H1 (cell line): ENCODE data around the gene LANCL1. TPM values are rescaled to one million over a fixed set of nuclear protein-coding genes. Genes with fewer than 3 reads are reported as not detected.
A peak's percentile ranks its signal among the peaks of the same experiment; 100 is the strongest.

Experiments
- CTCF ChIA-PET: fragments of 300-600 bp; sonication (Branson Sonifier 250); formaldehyde crosslinking; loops from one replicate; lab custom pipeline; 2021; ENCODE audit not compliant: partially characterized antibody; lab: Charles Lee
- POLR2A ChIA-PET: fragments of 300-600 bp; sonication (Branson Sonifier 250); formaldehyde crosslinking; loops from one replicate; lab custom pipeline; 2021; ENCODE audit warnings: inconsistent platforms; ENCODE audit not compliant: partially characterized antibody; lab: Charles Lee
- DNase-seq, 2 experiments: peaks; one replicate each; pipeline versions ENCODE4 v3.0.0 to v3.0.0-alpha.2; 2010 to 2022; ENCODE audit warnings: low spot score in 2 of 2, low read depth in 1 of 2, mixed read lengths in 1 of 2
- FAIRE-seq: peaks from 2 replicates; lab custom pipeline; 2011; peaks lifted over from hg19 to GRCh38; lab: Jason Lieb, UNC
- H2AFZ ChIP-seq: 2 replicates; pipeline ENCODE4 v1.8.1; 2012; ENCODE audit warnings: low read length, inconsistent platforms
- H2AK5ac ChIP-seq: 2 replicates; pipeline ENCODE4 v1.6.1; 2013; ENCODE audit warnings: low read depth, low read length
- H2BK120ac ChIP-seq: replicated peaks from 2 replicates; pipeline ENCODE3; 2013; ENCODE audit warnings: low read depth, low read length, inconsistent platforms
- H2BK12ac ChIP-seq: 2 replicates; pipeline ENCODE4 v1.6.1; 2013; ENCODE audit warnings: low read depth, low read length
- H2BK15ac ChIP-seq: 2 replicates; pipeline ENCODE4 v1.6.1; 2013; ENCODE audit warnings: low read length
- H2BK20ac ChIP-seq: 2 replicates; pipeline ENCODE4 v1.6.1; 2013; ENCODE audit warnings: low read length
- H2BK5ac ChIP-seq: 2 replicates; pipeline ENCODE4 v1.6.1; 2013; ENCODE audit warnings: low read depth, low read length
- H3K14ac ChIP-seq: 2 replicates; pipeline ENCODE4 v1.6.1; 2013; ENCODE audit warnings: inconsistent platforms; ENCODE audit not compliant: insufficient read length
- H3K18ac ChIP-seq: 2 replicates; pipeline ENCODE4 v1.6.1; 2013; ENCODE audit warnings: low read length; ENCODE audit errors: extremely low read depth
- H3K23ac ChIP-seq: 2 replicates; pipeline ENCODE4 v1.6.1; 2013; ENCODE audit warnings: inconsistent platforms; ENCODE audit not compliant: insufficient read length
- H3K23me2 ChIP-seq: 2 replicates; pipeline ENCODE4 v1.6.1; 2013; ENCODE audit warnings: low read depth, low read length
- H3K27ac ChIP-seq: 2 replicates; pipeline ENCODE4 v1.6.1; 2011; ENCODE audit warnings: low read depth, low read length, inconsistent platforms
- H3K27me3 ChIP-seq, 4 experiments: replicated peaks in 1 of 4; 1 replicate in 1 of 4; 2 replicates in 3 of 4; pipeline versions ENCODE4 v1.6.1 to v1.8.1; 2011 to 2013; ENCODE audit warnings: low read length in 3 of 4, mild to moderate bottlenecking in 3 of 4, inconsistent platforms in 2 of 4, mixed read lengths in 2 of 4, moderate library complexity in 1 of 4; ENCODE audit not compliant: control insufficient read depth in 3 of 4, insufficient read depth in 3 of 4; ENCODE audit errors: extremely low read depth in 1 of 4
- H3K36me3 ChIP-seq, 4 experiments: 2 replicates each; pipeline versions ENCODE4 v1.6.1 to v1.8.1; 2011 to 2013; ENCODE audit warnings: mild to moderate bottlenecking in 4 of 4, low read length in 3 of 4, moderate library complexity in 2 of 4, control low read depth in 1 of 4, inconsistent platforms in 1 of 4; ENCODE audit not compliant: insufficient read depth in 4 of 4, control insufficient read depth in 2 of 4
- H3K4ac ChIP-seq: replicated peaks from 2 replicates; pipeline ENCODE3; 2013; ENCODE audit warnings: low read length, low read depth, mixed read lengths, inconsistent platforms; ENCODE audit not compliant: insufficient read length
- H3K4me1 ChIP-seq, 4 experiments: replicated peaks in 1 of 4; 1 replicate in 1 of 4; 2 replicates in 3 of 4; pipeline versions ENCODE4 v1.6.1 to v1.8.1; 2011 to 2013; ENCODE audit warnings: low read length in 3 of 4, inconsistent platforms in 2 of 4, mixed read lengths in 1 of 4; ENCODE audit not compliant: insufficient read depth in 4 of 4, control insufficient read depth in 3 of 4
- H3K4me2 ChIP-seq, 2 experiments: 2 replicates each; pipeline versions ENCODE4 v1.6.1 to v1.8.1; 2011 to 2013; ENCODE audit warnings: low read depth in 2 of 2, low read length in 2 of 2, control low read depth in 1 of 2, inconsistent platforms in 1 of 2, mild to moderate bottlenecking in 1 of 2; ENCODE audit not compliant: insufficient read depth in 1 of 2
- H3K4me3 ChIP-seq, 4 experiments: fragments of 200-600, 300-600 bp in 1 of 4; sonication (generic), shearing (Covaris generic), sonication (Bioruptor Twin) in 1 of 4; 2 replicates each; pipeline versions ENCODE4 v1.5.1 to v1.8.1; 2011 to 2016; ENCODE audit warnings: low read length in 4 of 4, low read depth in 3 of 4, control low read depth in 2 of 4, inconsistent platforms in 2 of 4, mild to moderate bottlenecking in 2 of 4, mixed read lengths in 1 of 4, moderate library complexity in 1 of 4; ENCODE audit not compliant: insufficient read depth in 2 of 4; ENCODE audit errors: extremely low read depth in 1 of 4
- H3K56ac ChIP-seq: replicated peaks from 2 replicates; pipeline ENCODE3; 2013; ENCODE audit warnings: low read depth, mild to moderate bottlenecking, mixed read lengths, low read length, inconsistent platforms; ENCODE audit not compliant: insufficient read length
- H3K79me1 ChIP-seq: 2 replicates; pipeline ENCODE4 v1.6.1; 2013; ENCODE audit warnings: low read depth, low read length, control low read depth
- H3K79me2 ChIP-seq, 2 experiments: 2 replicates each; pipeline versions ENCODE4 v1.6.1 to v1.8.1; 2012 to 2013; ENCODE audit warnings: low read length in 2 of 2, mild to moderate bottlenecking in 2 of 2, inconsistent platforms in 1 of 2; ENCODE audit not compliant: insufficient read depth in 2 of 2, control insufficient read depth in 1 of 2
- H3K9ac ChIP-seq, 4 experiments: replicated peaks in 1 of 4; 1 replicate in 1 of 4; 2 replicates in 3 of 4; pipeline versions ENCODE4 v1.6.1 to v1.8.1; 2011 to 2013; ENCODE audit warnings: low read depth in 3 of 4, low read length in 3 of 4, control low read depth in 2 of 4, mild to moderate bottlenecking in 2 of 4, moderate library complexity in 2 of 4, inconsistent platforms in 1 of 4; ENCODE audit errors: extremely low read depth in 1 of 4
- H3K9me3 ChIP-seq, 2 experiments: 2 replicates each; pipeline versions ENCODE4 v1.6.1 to v1.8.1; 2012 to 2013; ENCODE audit warnings: mild to moderate bottlenecking in 2 of 2, moderate library complexity in 2 of 2, control low read depth in 1 of 2, inconsistent platforms in 1 of 2, low read depth in 1 of 2, low read length in 1 of 2, mixed read lengths in 1 of 2; ENCODE audit not compliant: insufficient read depth in 2 of 2
- H4K20me1 ChIP-seq, 2 experiments: replicated peaks in 1 of 2; 2 replicates each; pipeline versions ENCODE3 to v1.8.1; 2011 to 2013; ENCODE audit warnings: inconsistent platforms in 2 of 2, low read length in 2 of 2, mild to moderate bottlenecking in 1 of 2; ENCODE audit not compliant: insufficient read depth in 2 of 2, control insufficient read depth in 1 of 2
- H4K5ac ChIP-seq: 2 replicates; pipeline ENCODE4 v1.6.1; 2013; ENCODE audit warnings: low read length, low read depth, mixed read lengths, inconsistent platforms; ENCODE audit not compliant: insufficient read length
- H4K8ac ChIP-seq: 2 replicates; pipeline ENCODE4 v1.8.0; 2013; ENCODE audit warnings: mild to moderate bottlenecking, moderate library complexity, low read length, inconsistent platforms; ENCODE audit not compliant: insufficient read depth; ENCODE audit errors: extremely low read depth
- H4K91ac ChIP-seq: replicated peaks from 2 replicates; pipeline ENCODE3; 2013; ENCODE audit warnings: low read length, mixed read lengths, inconsistent platforms; ENCODE audit not compliant: insufficient read length
- CREB1 ChIP-seq: IDR thresholded peaks from 2 replicates; pipeline ENCODE4 v1.6.1; 2012; ENCODE audit warnings: inconsistent platforms
- EP300 ChIP-seq, 2 experiments: IDR thresholded peaks; 1 replicate in 1 of 2; 2 replicates in 1 of 2; pipeline ENCODE4 v1.6.1; 2011 to 2012; ENCODE audit warnings: low read depth in 2 of 2, low read length in 2 of 2, mild to moderate bottlenecking in 2 of 2, borderline replicate concordance in 1 of 2, inconsistent platforms in 1 of 2, moderate library complexity in 1 of 2
- NANOG ChIP-seq: IDR thresholded peaks from 2 replicates; pipeline ENCODE4 v1.6.1; 2011; ENCODE audit warnings: low read length, low read depth, mild to moderate bottlenecking, inconsistent platforms; ENCODE audit not compliant: insufficient read depth, poor library complexity, severe bottlenecking
- POLR2A ChIP-seq, 2 experiments: IDR thresholded peaks; 1 replicate in 1 of 2; 2 replicates in 1 of 2; pipeline ENCODE4 v1.6.1; 2011; ENCODE audit warnings: low read depth in 2 of 2, low read length in 2 of 2, mild to moderate bottlenecking in 2 of 2; ENCODE audit errors: control extremely low read depth in 1 of 2
- POLR2AphosphoS5 ChIP-seq: IDR thresholded peaks from 2 replicates; pipeline ENCODE4 v1.6.1; 2011; ENCODE audit warnings: low read depth, low read length
- RFX5 ChIP-seq: IDR thresholded peaks from 2 replicates; pipeline ENCODE4 v1.6.1; 2011; ENCODE audit warnings: low read depth, low read length, improper control_type of control experiment, borderline replicate concordance
- TCF12 ChIP-seq: IDR thresholded peaks from 2 replicates; pipeline ENCODE4 v1.6.1; 2011; ENCODE audit warnings: low read depth, mild to moderate bottlenecking, low read length
- WGBS, 2 experiments: shearing (Covaris generic) in 1 of 2; methylation state at CpG; one replicate each; pipeline versions ENCODE4 v1.1.6 to v1.1.7; 2013 to 2015; ENCODE audit warnings: low lambda C conversion rate in 2 of 2, mixed read lengths in 2 of 2, inconsistent platforms in 1 of 2, low coverage in 1 of 2, missing lambda C conversion rate in 1 of 2; ENCODE audit not compliant: insufficient replicate concordance in 2 of 2, insufficient coverage in 1 of 2, insufficient read length in 1 of 2; ENCODE audit errors: extremely low coverage in 1 of 2, missing lambda C conversion rate in 1 of 2; 5-methylcytosine and 5-hydroxymethylcytosine counted together
- polyA plus RNA-seq, 7 experiments: library from polyadenylated mRNA; depleted of rRNA in 3 of 7; stranded (reverse) in 5 of 7; unstranded in 2 of 7; fragments of >200 nt in 5 of 7; fragments of 200-250 nt in 2 of 7; gene quantifications; 1 replicate in 5 of 7; 2 replicates in 1 of 7; 4 replicates in 1 of 7; pipeline versions ENCODE4 v1.2.1 to v1.2.3, GENCODE V29; 2011 to 2013; ENCODE audit warnings: missing spikeins in 2 of 7, mixed read lengths in 2 of 7
- total RNA-seq: library from RNA; stranded (reverse); fragmentation: NEBNext Ultra II Directional; extraction: Animal tissue kit (Norgen Biotek cat#: 25700); gene quantifications from 2 replicates; pipeline ENCODE4 v1.2.1, GENCODE V29; 2021
- TF ChIP-seq, protein P1 (sequence below): IDR thresholded peaks from 2 replicates; pipeline ENCODE4 v1.6.1; 2012; ENCODE audit warnings: inconsistent platforms

Gene LANCL1
- total and polyA plus RNA-seq, 2 of the 8 experiments (the other 6 are each of a cell fraction or from before 2014, with no cell fraction given), result 26.2 to 48.7 TPM

GRCh38 chr2:210442878-210443277 is 33.7 kb downstream of the LANCL1 start:
- WGBS, 2 experiments, result 46% methylated on average over 1 of the region's 1 CpG; no CpG with 5 or more reads in 1 of the 2 experiments
- H3K9ac ChIP-seq, result no peak overlapping the region
- POLR2A ChIA-PET, result no interaction called here

More at GRCh38 chr2:210442878-210443277, 33.7 kb downstream of the LANCL1 start:
- Histone ChIP-seq H3K4me1 (peaks cover 0 to 4% (median 0%) of the 10 kb centered on the region in 4 experiments; a peak in 2 of 7 replicates), H3K18ac (no peak overlapping the region), H4K5ac (no peak overlapping the region), H3K56ac (no peak overlapping the region), H3K23me2 (no peaks in the 10 kb centered on the region), H2BK20ac (no peak overlapping the region), H3K9me3 (0 out of 4 replicates have a peak, but pooled peaks cover 0 to 3% of the 10 kb centered on the region in 2 experiments), H3K4me2 (no peak overlapping the region; a peak in 1 of 4 replicates), H2BK12ac (no peak overlapping the region), H2BK15ac (no peak overlapping the region), H3K79me1 (no peaks in the 10 kb centered on the region), H2BK120ac (no peak overlapping the region), H3K4me3 (no peak overlapping the region), H3K4ac (no peak overlapping the region), H2AFZ (no peak overlapping the region), H3K27ac (no peak overlapping the region), H3K79me2 (peaks cover 0 to under 1% of the 10 kb centered on the region in 2 experiments; a peak in 1 of 4 replicates), H3K36me3 (peaks cover 0 to 4% (median under 1%) of the 10 kb centered on the region in 4 experiments; a peak in 3 of 8 replicates), H3K23ac (no peak overlapping the region), H4K91ac (no peak overlapping the region), H2AK5ac (no peak overlapping the region), H2BK5ac (no peak overlapping the region), H4K8ac (no peak overlapping the region), H3K27me3 (no peaks in the 10 kb centered on the region), H4K20me1 (peaks cover 3 to 5% of the 10 kb centered on the region in 2 experiments), H3K14ac (no peak overlapping the region)
- CTCF ChIA-PET, result interaction anchor here (1.3 kb wide), 1 partner anchor 17 kb away, joined by 3 read pairs; no protein-coding TSS in a partner anchor
- DNase-seq (no peak), FAIRE-seq (peak; percentile 39)
- TF ChIP-seq, protein P1, sequence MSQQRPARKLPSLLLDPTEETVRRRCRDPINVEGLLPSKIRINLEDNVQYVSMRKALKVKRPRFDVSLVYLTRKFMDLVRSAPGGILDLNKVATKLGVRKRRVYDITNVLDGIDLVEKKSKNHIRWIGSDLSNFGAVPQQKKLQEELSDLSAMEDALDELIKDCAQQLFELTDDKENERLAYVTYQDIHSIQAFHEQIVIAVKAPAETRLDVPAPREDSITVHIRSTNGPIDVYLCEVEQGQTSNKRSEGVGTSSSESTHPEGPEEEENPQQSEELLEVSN, result peak; percentile 40; the same call in 1 of the 2 replicates
- TF ChIP-seq NANOG, result peak; percentile 37
- peak; percentile 58 for TF ChIP-seq POLR2AphosphoS5
- TF ChIP-seq RFX5, result no peak
- TF ChIP-seq CREB1, result no peak
- TF ChIP-seq EP300 (IDR thresholded peaks at IDR 0.05; ENCODE audit: borderline replicate concordance in 1 of 2, low read depth in 2 of 2, low read length in 2 of 2), result peak in 1 of 2 experiments; percentile 73; a peak in 1 of 3 replicates
- peak; percentile 99 for TF ChIP-seq TCF12
- TF ChIP-seq POLR2A (IDR thresholded peaks at IDR 0.05; ENCODE audit: control extremely low read depth in 1 of 2, low read depth in 2 of 2, low read length in 2 of 2), result no peak
